GM10847 (cell line): ENCODE data around the gene CAMK2A.

ENCODE experiments used
- POLR2A ChIP-seq: IDR thresholded peaks from 2 replicates; pipeline ENCODE4 v1.6.1; 2011; ENCODE audit not compliant: insufficient read length; ENCODE audit errors: extremely low read depth

Gene CAMK2A

DNA sequence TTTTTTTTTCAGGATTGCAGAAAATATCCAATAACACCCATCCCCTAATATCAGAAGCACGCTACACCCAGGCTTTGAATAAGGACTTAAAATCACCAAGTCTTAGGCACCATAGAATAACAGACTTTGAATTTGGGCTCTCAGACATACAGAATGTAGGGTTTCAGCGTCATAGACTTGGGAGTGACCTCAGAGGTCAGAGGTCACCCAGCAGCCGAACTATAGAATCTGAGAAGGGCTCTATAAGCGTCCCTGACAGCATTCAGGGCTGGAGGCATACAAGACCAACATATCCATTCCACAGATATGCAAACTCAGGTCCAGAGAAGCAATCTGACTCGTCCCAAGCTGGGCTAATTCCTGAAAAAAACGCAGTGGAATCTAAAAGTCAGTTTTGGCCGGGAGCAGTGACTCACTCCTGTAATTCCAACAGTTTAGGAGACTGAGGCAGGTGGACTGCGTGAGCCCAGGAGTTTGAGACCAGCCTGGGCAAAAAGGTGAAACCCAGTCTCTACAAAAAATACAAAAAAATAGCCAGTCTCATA, 65.0 kb downstream of the CAMK2A start:
- no peak for TF ChIP-seq POLR2A

DNA sequence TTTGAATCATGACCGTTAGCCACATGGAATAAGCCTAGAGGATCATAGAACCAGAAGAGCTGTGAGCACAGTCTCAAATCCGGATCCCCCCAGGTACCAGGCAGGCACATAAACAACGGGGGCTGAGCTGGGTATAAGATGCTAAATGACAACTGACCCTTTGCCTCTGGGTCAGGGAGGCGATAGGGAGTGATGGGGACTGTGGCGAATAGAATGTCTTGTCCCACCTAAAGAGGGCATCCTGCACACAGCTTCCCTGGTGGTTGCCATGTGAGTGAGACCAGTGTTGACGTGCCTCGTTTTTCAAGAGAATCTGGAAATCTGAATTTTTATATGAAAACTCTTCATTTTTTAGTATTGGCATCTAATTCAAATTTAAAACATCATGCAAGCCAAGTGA, 66.1 kb downstream of the CAMK2A start:
- no peak for TF ChIP-seq POLR2A

DNA sequence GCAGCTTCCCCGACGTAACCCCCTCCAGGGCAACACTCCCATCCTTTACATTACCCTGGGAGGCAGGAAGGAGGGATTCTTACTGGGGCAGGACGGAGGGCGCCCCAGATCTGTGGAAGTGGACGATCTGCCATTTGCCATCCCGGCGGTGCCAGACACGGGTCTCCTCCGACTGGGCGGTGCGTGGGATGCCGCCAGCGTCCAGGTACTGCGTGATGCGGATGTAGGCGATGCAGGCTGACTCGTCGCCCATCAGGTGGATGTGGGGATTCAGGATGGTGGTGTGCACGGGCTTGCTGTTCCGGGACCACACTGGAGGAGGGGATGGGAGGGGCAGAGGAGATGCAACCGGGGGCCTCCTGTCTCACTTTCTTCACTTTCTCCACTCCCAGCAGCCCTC, 66.7 kb downstream of the CAMK2A start:
- no peak for TF ChIP-seq POLR2A

DNA sequence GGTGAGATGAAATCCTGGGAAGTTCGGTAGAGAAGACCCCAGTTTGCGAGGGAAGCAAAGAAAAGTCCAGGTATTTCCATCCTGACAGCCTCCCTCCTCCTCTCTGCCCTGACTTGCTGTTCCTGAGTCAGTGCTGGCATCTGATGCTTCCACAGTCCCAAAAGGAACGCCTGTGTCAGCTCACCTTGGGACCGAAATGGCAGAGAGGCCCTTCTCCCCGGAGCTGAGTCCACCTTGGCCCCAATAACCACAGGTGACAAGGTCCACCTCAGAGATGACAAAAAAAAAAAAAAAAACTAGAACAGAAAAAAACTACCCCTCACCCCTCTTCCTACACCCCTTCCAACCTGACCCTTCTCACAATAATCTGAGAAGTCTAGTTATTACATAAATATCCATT, 68.1 kb downstream of the CAMK2A start:
- no peak for TF ChIP-seq POLR2A

DNA sequence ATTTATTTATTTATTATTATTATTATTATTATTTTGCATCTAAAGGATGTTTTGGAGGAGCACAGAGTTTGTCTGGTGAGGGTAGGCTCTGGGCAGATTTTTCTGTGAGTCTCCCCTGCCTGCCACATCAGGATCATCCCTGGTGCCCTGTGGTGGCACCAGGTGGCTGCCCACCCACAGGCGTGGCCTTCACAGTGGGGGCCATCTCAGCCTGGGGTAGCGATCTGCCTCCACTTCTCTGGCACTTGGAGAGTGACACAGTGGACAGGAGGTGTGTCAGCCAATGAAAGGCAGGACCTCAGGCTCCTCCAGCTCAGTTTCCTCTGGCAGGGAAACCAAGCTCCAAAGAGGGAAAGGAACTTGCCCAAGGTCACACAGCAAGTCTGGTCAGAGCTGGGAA, 69.7 kb downstream of the CAMK2A start:
- no peak for TF ChIP-seq POLR2A

DNA sequence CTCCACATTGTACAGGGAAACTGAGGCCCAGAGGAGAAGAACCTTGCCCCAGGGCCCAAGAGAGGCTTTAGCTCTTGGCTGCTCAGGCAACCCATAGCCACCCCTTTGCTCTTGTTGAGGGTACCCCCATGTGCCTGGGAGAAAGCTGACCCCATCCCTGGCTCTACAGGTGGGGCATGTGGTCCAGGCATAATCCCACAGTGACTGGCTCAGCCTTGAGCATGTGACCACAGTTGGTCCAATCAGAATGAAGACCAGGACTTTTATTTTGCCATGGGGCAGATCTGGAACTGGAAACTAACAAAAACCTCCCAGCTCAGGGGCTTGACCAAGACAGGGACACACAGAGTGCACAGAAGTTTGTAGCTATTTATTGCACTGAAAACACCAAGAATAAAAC, 70.4 kb downstream of the CAMK2A start:
- TF ChIP-seq POLR2A = no peak

DNA sequence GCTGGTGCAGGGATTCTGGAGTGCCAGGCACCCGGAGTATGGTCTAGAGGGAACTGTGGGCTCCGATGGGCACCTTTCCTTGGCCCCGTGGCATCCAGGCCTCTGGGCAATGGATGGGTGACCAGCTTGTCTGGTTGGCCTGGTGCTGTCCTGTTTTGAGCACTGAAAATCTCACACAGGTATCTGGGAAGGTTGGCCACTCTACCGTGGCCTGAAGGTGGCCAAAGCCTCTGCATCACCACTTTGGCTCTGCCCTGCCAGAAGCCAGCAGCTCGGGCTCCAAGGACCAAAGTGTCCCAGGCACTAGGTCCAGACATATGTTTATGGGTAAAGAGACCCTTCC, 70.9 kb downstream of the CAMK2A start:
- TF ChIP-seq POLR2A = no peak

DNA sequence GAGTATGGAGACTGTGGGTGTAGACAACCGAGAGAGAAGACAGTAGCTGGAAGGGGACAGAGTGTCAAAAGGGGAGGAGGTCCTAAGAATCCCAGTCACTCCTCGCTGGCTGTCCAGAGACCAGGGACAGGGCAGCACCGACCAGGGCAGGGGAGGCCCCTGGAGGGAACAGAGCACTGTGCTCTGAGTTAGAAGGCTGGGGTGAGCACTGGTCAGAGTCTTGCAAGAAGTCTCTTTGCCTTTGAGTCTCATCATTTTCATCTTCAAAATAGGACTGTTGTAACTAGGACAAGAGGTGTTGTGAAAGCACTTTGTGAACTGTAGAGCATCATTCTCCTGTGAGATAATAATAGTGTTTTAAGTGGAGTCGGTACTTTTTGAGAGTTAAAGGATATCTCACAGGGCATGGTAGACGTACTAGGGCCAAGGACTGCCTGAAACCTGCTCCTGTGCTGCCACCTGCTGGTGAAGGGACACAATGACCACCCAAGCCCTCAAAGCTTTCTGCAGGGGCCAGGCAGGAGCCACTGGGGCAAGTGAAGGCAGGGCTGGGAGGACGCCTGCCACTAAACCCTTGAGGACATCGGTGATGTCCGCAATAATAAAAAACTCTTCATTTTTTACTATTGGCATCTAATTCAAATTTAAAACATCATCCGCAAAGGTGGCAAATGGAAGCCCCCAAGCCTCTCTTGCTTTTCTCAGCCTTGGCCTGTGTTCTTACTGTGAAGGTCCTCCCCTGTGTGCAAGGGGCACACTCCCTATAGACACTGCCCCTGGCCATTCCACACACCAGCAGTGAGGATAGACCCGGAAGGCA, 71.5 kb downstream of the CAMK2A start:
- no peak for TF ChIP-seq POLR2A

DNA sequence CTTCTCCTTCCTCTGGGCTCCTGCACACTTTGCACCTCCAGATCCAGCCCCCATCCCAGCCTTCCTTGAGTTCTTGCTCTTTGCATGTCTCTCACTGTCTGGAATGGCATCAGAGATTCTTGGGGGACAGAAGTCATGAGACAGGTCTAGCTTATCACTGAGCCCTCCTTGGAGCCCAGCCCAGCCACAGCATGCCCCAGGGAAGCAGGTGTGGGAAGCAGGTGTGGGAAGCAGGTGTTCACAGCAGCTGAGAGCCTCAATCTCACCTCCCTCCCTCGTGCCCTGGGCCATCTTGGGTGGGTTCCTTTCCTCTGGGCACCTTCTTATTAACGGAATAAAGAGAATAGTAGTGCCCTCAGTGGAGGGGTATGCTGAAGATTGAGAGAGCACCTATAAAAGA, 72.5 kb downstream of the CAMK2A start:
- TF ChIP-seq POLR2A = no peak

DNA sequence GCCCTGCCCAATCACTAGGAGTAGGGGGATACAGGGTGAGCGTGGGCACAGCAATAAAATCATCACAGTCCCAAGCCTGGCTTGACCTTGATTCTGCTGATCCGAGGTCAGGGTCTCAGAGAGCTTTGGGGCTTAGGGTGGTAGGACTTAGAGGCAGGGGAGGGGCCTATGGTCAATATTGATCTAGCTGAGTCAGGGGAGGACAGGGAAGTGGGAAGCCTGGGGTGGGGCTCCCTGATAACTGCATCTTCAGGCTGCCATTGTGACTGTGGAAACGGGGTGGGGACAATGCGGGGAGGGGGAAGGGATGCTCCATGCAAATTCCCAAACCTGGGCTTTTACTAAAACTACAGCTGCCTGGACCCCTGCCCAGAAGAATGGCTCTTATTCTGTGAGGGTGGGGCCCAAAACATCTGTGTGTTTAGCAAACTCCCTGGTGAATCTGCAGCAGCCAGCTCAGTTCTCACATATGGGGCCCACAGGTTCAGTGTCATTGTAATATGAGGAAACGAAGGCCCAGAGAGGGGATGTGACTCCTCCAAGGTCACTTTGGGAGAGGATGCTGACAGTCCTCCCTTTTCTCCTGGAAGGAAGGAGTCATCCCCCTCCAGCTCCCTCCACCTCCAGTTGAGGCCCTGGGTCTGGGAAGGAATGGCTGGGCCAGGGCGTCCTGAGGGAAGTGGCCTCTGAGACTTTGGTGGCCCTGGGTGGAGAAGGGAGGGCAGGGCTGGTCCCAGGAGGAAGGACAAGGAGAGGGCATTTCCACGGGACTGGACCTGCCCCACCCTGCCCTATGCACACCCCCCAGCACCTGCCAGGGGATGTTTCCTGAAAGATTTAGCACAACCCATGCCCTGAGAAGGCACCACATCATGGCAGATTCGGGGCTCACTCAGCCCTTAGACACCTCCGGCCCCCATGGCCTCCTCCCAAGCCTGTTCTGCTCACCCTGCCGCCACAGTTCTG, 73.3 kb downstream of the CAMK2A start:
- no peak for TF ChIP-seq POLR2A

DNA sequence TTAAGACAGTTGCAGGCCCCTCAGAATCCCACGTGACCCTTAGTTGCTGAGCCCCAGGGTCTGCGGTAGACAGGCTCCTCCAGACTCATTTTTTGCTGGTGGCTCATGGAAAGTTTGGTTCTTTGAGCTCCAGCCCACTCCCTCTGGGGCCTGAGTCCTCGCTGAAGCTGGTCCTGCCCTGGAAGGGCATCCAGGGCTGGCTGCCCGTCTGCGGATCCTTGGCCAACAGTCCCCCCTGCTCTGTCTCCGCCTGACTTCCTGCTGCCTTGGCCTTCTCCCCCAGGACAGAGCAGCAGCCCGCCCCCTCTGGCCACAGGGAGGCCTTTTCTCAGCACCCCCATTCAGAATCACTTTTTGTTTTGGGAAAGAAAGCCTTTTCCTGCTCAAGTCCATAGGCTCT, 75.3 kb downstream of the CAMK2A start:
- no peak for TF ChIP-seq POLR2A

DNA sequence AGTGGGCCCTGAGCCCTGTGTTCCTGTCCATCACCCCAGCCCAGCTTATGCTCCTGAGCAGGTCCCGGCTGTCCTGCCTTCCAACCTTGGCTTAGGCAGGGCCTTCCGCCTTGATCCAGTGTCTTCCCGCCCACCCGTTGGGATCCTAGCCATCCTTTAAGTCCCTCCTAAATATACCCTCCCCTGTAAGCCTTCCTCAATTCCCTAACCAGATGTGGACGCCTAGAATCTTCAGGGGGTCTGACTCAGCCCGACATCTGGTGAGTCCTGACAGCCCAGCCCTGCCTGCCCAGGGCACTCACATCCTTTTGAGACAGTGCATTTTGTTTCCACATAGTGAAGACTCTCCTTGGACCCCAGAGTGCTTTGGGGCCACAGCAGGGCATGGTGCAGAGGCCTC, 76.0 kb downstream of the CAMK2A start:
- no peak for TF ChIP-seq POLR2A

DNA sequence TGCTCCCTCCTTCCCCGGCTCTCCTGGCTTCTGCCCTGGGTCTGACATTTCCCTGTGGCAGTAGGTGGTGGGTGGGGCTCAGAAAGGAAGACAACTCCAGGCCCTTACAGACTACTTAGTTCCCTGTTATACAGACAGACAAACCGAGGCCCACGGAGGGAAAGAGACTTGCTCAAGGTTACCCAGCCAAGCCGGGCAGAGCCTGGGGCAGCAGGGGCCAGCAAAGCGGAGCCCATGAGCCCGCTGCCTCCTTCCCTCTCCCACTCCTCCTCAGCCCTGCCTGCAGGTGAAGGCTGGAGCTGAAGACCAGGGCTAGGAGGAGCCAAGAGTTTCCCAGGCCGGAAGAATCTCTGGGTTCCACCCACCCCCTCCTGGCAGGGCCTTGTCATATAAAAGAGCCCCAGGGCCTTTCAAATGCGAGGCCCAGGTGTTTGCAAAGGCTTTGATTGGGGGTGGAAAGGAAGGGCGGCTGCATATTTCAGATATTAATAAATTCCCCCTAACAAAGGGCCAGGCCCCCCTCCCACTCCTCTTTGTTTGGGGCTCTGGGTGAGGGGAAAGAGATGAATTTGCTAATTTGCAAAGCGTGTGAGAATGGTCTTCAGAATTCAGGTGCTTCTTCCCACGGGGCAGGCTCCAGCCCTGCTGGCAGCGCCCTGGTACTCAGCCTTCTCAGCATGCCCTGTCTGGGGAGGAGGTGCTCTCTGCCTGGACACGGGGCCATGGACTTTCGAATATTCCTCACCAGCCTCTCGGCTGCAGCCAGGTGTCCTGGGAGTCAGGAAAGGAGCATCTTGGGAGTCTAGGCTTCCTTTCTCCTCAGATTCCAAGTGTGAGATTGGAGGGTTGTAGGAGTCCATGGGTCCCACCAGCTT, 78.2 kb downstream of the CAMK2A start:
- TF ChIP-seq POLR2A = no peak

DNA sequence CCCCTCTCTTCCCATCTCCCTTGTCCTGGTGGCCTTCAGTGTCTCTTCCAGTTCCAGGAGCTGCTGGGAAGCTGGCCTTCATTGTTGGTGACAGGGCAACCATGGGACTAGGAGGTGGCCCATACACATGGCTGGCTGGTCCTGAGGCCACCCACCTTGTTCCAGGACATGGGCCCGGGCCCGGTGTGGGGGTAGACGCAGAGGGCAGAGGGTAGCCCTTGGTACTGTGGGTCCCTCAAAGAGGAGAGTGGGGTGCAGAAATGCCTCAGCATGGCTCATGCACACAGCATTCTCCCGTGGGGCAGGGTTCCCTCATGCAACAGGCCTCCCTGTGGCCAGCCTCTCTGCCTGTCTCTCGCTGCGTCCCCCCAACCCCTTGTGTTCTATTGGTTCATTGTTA, 78.9 kb downstream of the CAMK2A start:
- no peak for TF ChIP-seq POLR2A

DNA sequence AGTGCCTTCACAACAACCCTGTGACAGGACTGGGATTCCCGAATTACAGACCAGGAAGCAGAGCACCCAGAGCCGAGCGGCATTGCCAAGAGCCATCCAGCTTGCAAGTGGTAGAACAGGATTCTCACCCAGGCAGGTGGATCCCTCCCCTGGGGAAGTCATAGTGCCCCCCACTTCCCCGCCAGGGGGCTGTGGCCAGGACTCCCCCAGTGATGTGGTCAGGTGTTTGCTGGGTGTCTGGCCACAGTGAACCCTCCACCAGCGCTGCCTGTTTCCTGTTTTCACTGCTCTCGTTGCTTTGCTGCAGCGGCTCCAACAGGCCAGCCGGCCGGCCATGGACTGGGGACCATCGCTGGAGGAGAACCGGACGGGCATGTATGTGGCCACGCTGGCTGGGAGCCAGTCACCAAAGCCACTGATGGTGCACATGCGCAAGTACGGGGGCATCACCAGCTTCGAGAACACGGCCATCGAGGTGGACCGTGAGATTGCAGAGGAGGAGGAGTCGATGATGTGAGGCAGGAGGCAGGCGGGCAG, 80.4 kb downstream of the CAMK2A start:
- no peak for TF ChIP-seq POLR2A
